Fibroblast of peridontal ligament (primary cell): ENCODE data around the gene PLCE1.

Source experiments
- DNase-seq: peaks from one replicate; pipeline ENCODE4 v3.0.0-alpha.2; 2010; ENCODE audit errors: extremely low read depth

Gene PLCE1

DNA sequence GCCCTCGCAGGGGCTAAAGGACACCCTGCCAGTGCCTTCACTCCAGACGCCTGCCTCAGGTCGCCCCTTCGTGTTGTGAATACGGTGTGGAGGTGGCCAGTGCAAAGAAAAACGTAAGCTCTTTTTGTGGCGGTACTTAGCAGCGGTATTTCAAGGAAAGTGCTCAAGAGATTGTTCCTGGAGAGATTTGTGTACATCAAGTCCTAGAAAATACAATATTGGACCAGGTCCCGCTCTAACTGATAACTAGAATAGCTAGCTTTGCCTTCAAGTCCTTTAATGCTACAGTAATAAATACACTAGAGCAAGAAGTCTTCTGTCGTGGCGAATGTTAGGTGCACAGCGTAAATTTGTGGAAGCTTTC is 689 bp downstream of the PLCE1 start:
- no peak for DNase-seq

DNA sequence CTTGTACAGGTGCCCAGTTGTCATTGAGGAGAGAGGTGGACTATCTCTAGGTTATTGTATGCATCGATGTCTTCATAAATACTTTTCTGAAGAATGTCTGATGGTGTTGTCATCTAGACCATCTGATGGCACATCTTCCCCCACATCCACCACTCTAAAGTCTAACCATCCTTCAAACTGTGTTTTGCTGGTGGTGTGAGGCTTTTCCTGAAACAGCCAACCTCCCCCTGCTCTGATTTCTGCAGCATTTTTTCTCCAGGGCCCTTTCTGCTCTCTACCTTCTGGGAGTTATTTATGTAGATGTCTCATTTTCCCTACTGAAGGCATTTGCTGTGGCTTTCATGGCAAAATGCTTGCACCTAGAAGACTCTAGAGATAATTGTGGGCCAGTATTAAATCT is 1.5 kb downstream of the PLCE1 start:
- DNase-seq: no peak

DNA sequence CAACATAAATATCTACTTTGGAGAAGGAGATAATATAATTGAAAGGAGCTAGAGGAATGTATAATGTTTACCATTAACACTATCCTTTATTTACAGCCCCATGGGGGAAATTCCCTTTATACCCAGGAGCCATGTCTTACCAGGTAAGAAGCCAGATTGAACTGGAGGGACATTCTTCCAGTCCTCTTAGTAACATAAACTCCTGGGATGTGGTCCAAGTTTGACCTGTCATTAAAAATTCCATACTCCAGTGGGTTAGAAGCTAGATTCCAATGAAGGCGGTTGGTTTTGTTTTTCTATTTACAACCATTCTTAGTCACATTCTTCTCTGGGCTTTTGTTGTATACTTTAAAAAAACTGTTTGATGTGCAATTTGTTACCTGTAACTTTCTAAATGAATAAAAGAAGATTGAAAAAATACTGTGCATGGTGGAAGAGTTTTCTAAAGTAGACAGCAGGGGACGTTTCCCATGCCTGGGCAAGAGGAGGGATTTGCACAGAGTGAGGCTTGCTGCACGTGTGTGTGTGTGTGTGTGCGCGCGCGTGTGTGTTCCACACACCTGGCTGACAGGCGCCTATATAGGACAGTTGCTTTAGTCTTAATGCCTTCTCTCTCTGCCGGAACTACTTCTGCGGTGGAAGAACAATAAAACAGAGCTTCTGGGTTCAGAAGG is 2.0 kb downstream of the PLCE1 start:
- no peak for DNase-seq

GRCh38 chr10:93996551-93996950 is 2.8 kb downstream of the PLCE1 start:
- no peak for DNase-seq

- DNase-seq: no peak
Observed at GRCh38 chr10:93997546-93997945, 3.8 kb downstream of the PLCE1 start.

DNA sequence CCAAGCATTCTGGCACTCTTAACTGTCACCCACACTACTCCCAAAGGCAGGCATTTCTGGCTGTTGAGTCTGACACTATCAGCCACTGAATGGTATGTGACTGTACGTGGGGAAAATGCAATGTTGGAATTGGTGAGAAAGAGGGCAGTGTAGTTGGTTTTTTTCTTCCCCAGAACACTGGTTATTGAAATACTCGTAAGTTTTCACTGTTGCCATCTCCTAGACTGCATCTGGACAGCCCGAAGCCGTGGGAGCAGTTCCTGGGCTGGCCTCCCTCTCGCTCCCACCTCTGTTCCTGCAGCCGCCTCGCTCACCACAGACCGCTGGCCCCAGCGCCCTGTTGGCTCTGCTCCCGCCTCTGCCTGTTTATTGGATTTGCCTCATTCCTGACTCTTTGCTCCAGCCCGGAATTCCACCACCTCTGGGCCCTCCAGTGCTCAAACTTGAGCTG is 5.7 kb downstream of the PLCE1 start:
- DNase-seq: peak; percentile 62

DNA sequence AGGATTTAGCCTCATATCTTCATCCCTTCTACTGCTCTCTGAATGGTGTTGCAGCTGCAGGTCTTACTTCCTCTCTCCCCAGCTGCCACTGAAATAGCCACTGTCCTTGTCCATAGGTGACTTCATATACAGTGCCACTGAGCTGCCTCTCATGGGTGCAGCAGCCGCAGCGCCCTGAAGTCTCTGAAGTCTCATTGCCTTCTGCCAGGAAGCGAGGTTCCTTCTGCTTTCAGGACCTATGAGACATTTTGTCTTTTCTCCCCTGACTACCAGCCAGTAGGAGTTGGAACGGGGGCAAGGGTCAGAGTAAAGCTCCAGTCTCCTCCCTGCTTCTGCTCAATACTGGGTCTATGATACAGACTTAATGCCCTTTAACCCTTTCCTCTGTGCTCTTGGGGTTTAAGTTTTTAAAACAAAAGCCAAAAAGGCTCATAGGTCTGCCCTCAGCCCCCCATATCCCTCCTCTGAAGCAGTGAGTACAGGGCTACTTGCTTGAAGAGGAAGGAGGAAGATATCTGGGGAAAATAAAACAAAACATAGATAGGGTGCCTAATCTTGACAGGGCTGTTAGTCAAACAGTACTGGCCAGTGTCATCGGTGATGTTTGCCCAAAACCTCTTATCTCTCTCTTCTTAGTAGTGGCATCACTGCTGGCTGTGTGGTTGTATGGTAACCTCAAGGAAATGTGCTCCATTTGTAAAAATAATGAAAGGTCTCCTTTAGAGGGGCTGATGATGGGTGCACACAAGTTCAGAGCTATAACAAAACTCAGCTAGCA is 7.1 kb downstream of the PLCE1 start:
- DNase-seq: no peak

GRCh38 chr10:94001416-94001810 is 7.7 kb downstream of the PLCE1 start:
- DNase-seq: no peak

DNA sequence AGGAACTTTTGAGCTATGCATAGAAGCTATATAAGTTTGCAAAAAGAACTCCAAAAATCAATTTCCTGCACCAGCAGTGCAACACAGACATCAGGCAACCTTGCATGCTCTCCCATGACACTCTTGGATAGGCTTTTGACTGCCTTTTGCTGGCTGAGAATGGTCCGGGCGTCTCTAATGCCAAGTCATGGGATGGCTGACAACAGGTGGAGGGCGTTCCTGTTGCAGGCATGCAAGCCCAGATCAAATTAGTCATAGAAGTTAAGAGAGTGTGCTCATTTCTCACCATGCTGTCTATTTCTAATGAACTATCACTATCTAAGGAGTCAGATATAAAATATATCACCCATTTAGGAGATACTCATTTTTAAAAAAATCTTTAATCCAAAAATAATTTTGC is 8.4 kb downstream of the PLCE1 start:
- DNase-seq: no peak

GRCh38 chr10:94003488-94003887 is 9.8 kb downstream of the PLCE1 start:
- no peak for DNase-seq

- no peak for DNase-seq
Observed at GRCh38 chr10:94005050-94005449, 11.3 kb downstream of the PLCE1 start.

DNA sequence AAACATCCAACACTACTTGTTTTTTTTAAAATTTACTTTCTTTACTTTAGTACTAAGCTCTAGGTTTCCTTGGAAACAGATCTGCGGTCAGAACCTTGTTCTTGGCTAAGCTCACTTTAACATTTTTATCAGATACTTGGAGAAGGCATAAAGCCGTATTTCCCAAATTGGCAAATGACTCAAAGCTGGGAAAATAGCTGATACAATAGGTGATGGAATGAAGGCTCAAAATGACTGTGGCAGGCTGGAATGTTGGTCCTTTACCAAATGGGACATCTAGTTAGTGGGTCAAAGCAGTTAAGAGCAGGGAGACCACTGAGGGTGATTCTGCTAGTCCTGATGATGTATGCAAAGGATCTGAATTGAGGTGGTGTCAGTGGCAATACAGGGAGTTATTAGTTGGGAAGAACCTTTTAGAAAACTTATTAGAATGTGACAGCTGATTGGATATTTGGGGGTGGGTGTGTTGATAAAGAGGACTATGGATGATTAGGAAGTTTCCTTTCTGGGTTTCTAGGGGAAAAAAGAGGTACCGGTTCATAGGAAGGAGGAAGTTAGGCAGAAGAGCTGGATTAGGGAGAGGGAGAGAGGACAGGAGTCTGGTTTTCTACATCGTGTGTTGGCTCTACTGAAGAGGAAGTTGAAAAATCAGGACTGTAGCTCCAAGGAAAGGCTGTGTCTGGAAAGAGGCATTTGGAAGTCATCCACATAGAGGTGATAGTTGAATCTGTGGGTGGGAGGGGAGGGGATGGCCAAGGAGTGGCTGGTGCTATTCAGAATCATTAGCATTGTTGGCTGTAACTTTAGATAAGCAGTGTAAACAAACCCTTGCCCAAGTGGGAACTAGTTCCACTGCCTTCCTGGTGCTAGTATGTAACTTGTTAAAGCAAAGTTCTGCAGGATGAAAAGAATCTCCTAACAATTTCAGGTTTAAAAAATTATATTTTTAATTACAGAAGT is 13.1 kb downstream of the PLCE1 start:
- peak; percentile 78 for DNase-seq

GRCh38 chr10:94008526-94008925 is 14.8 kb downstream of the PLCE1 start:
- DNase-seq: no peak

- DNase-seq: no peak
Observed at GRCh38 chr10:94010116-94010515, 16.4 kb downstream of the PLCE1 start.

DNA sequence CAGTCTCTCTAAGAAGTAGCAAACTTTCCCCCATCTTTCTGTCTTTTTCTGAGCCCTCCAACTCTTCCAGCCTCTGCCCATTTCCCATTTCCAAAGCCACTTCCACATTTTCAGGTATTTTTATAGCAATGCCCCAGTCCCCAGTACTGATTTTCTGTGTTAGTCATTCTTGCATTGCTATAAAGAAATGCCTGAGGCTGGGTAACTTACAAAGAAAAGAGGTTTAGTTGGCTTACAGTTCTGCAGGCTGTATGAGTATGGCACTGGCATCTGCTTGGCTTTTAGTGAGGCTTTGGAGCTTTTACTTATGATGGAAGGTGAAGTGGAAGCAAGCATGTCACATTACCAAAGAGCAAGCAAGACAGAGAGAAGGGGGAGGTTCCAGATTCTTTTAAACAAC is 17.2 kb downstream of the PLCE1 start:
- no peak for DNase-seq

DNA sequence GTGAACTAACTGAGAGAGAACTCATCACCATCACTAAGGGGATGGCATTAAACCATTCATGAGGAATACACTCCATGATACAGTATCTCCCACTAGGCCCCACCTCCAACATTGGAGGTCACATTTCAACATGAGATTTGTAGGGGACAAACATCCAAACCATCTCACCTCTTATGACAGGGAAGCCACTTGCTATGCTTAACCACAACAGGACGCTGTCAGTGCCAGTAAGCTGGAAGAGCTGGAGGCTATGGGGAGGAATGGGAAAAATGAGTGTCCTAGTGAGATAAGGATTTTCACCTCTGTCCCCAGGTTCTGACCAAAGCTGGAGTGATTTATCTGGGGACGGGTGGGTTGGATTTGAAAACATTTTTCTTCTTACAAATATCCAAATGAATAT is 17.6 kb downstream of the PLCE1 start:
- no peak for DNase-seq

DNA sequence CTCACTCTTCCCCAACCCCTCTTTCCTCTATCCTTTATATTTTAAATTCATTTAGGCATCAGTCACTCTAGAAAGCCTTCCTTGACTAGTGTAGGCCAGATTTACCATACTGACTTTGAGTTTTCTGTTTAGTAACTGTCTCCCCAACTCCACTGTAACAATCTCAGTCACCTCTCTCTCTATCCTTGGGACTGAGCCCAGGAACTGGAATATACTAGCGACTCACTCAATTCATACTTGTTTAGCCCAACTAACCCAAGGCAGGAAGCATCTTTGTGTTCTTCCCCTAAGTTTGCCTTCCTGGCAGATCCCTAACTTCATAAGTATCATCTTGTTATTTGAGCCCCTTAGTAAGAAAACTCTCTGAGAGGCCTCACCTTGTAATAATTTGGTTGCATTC is 19.1 kb downstream of the PLCE1 start:
- DNase-seq: peak; percentile 22

DNA sequence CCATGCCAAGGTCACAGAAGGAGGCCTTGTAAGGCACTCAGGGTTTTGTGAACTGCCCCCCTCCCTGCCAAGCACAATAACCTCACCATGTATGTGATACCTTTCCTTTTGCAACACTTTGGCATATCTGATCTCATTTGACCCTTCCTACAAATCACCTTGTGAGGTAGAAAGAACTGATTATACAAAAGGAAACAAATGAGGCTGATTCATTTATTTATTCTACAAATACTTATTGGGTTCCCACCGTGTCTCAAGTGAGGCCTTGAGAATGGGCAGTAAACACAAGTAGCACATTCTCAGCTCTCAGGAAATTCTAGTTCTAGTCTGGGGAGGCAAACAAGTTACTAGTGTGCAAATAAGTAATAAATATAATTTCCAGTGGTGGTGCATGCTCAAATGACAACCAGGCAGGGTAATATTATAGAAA is 19.6 kb downstream of the PLCE1 start:
- no peak for DNase-seq

GRCh38 chr10:94014304-94014703 is 20.6 kb downstream of the PLCE1 start:
- DNase-seq: no peak

DNA sequence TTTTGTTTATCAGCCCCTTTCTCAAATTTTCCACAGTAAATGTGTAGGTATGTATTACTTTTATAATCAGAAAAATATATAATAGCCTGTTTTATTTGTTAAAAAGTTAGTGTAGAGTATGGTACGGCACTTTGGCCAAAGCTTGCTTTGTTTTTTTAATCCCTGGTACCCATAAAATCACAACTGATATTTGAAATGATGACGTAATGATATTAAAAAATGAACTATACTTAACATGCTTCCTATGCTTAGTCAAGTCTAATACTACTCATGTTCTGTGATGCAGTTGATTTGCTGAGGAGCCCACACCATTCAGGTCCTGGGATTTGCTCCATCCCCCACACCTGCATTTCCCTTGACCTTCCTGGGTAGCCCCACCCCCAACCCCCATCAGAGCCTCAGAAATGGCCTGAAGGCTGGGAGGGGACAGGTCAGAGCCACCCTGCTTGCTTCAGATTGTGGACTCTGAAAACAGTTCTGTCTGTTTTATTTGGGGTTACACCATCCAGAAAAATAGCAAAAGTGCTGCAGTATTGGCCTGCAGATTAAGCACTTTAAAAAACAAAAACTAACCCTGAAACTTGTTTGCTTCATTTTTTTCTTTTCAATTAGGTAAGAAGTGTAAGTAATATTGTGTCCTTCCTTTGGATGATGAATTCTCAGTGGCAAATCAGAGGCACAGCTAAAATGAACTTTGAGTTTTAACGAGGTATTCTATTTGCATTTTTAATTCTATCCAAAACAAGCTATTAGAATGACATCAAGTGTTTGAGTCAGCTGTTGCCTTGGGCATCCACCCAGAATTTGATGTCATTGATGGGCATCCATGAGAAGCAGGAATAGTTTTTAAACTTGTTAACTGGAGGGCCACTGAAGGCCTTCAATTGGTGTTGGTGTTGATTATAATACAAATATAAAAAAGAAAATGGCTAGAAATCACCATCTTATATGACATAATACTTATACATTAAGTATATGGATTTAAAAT is 23.3 kb downstream of the PLCE1 start:
- peak; percentile 33 for DNase-seq

- DNase-seq: no peak
Observed at GRCh38 chr10:94018107-94018506, 24.4 kb downstream of the PLCE1 start.
